Measurements from ENCODE around the gene SETD3.

- TF ChIP-seq CTCF (conservative IDR thresholded peaks at IDR 0.05 in 1 of 2, IDR thresholded peaks at IDR 0.05 in 1 of 2; ENCODE audit: low read depth in 1 of 2, low read length in 2 of 2) (no peak), EZH2 (IDR thresholded peaks at IDR 0.05; ENCODE audit: low read length, missing control alignments) (no peak)
Measured at GRCh38 chr14:99422228-99423010, 58.2 kb downstream of the SETD3 start.
